Measurements from ENCODE around the gene ZC3H4. TPM values are rescaled to one million over a fixed set of nuclear protein-coding genes. Genes with fewer than 3 reads are reported as not detected.

ZC3H4 gene
- total RNA-seq, 1 experiment from 2014 or later, result 105 TPM

DNA sequence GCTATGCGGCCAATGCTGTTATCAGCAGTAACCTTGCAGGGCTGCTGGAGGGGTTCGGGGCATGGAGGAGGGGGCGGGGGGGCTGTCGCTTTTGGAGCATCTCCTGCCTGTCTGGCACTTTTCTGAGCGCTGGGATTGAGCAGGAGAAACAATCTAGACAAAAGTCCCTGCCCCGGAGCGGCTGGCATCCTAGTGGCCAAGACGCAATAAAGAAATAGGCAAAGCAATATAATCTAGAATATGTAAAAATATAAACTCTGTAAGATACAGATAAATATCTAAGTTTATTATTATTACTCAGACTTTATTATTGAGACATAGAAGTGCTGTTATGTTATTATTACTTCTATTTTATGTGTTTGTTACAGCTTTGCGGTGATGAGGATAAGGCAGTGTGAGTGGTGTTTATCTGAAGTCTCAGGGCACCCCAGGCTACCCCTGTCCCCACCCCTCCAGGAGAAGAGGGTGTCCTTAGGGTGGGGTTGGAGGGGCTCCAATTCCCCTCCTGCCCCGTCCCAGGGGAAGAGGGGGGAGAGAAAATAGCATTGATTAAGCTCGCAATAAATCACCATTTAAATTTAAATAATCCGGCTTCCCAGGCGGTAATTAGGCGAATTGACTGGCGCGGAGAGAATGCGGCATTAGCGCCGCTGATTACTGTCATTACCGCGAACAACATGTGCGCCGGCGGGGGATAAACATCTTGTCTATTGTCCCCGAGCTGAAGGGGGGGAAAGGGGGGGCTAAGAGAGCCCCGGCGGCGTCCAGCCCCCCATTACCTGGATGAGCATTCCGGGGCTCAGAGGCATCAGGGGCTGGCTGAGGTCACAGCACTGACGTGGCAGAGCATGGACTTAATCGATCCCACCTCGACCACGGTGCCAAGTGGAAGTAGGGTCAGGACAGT is 90.8 kb downstream of the ZC3H4 start:
- peak overlapping the region; percentile 36 to 75 for H3K4me3 Mint-ChIP-seq
- H2AFZ ChIP-seq (ENCODE audit: low read length), result no peak overlapping the region
- TF ChIP-seq, protein P1, sequence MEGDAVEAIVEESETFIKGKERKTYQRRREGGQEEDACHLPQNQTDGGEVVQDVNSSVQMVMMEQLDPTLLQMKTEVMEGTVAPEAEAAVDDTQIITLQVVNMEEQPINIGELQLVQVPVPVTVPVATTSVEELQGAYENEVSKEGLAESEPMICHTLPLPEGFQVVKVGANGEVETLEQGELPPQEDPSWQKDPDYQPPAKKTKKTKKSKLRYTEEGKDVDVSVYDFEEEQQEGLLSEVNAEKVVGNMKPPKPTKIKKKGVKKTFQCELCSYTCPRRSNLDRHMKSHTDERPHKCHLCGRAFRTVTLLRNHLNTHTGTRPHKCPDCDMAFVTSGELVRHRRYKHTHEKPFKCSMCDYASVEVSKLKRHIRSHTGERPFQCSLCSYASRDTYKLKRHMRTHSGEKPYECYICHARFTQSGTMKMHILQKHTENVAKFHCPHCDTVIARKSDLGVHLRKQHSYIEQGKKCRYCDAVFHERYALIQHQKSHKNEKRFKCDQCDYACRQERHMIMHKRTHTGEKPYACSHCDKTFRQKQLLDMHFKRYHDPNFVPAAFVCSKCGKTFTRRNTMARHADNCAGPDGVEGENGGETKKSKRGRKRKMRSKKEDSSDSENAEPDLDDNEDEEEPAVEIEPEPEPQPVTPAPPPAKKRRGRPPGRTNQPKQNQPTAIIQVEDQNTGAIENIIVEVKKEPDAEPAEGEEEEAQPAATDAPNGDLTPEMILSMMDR (conservative IDR thresholded peaks at IDR 0.05), result peak; percentile 13; the same call in 1 of the 3 replicates
- peaks cover 18% of the 10 kb centered on the region for H3K23me2 ChIP-seq (ENCODE audit: insufficient read length, low read depth, low read length, poor library complexity, severe bottlenecking)
- no peak overlapping the region for H4K5ac ChIP-seq (ENCODE audit: insufficient read length, low read depth, low read length)
- no peak overlapping the region for H2AK5ac ChIP-seq (ENCODE audit: insufficient read length, low read length)
- peak overlapping the region; percentile 61 for H3K4me2 ChIP-seq (ENCODE audit: insufficient read depth, insufficient read length, low read length)
- H3K4me1 Mint-ChIP-seq, result peaks cover 14 to 21% of the 10 kb centered on the region in 2 experiments
- peaks cover 87% of the 10 kb centered on the region for H3K27me3 Mint-ChIP-seq (ENCODE audit: low read depth)
- no peak overlapping the region for H3K4ac ChIP-seq (ENCODE audit: low read depth, low read length)
- DNase-seq, result peak; percentile 39
- no peak overlapping the region for H4K91ac ChIP-seq (ENCODE audit: insufficient read length, low read depth, low read length)
- no peaks in the 10 kb centered on the region for H3K9me3 Mint-ChIP-seq
- no peak overlapping the region for H3T11ph ChIP-seq (ENCODE audit: low read length)
- no peak overlapping the region for H2BK5ac ChIP-seq (ENCODE audit: insufficient read length, low read length)
- peaks cover 42% of the 10 kb centered on the region for H3K27me3 ChIP-seq (ENCODE audit: insufficient read depth, low read length)
- H3K14ac ChIP-seq (ENCODE audit: insufficient read depth, low read length), result no peak overlapping the region
- H3K23ac ChIP-seq (ENCODE audit: insufficient read length, low read depth, low read length), result no peak overlapping the region
- H3K9me3 ChIP-seq (ENCODE audit: control insufficient read depth, low read depth, low read length), result no peaks in the 10 kb centered on the region
- no peak overlapping the region for H3K27ac Mint-ChIP-seq
- no peaks in the 10 kb centered on the region for H3K79me1 ChIP-seq (ENCODE audit: insufficient read depth, low read depth, low read length, poor library complexity, severe bottlenecking)
- H3K56ac ChIP-seq (ENCODE audit: insufficient read length, low read depth, low read length), result no peak overlapping the region
- H3K4me1 ChIP-seq (ENCODE audit: insufficient read depth, low read length), result 0 out of 2 replicates have a peak, but pooled peaks cover 2% of the 10 kb centered on the region
- no peak overlapping the region for H2BK15ac ChIP-seq (ENCODE audit: low read depth, low read length)
- peaks cover 0 to 4% (median 4%) of the 10 kb centered on the region in 3 experiments; a peak in 4 of 7 replicates for H3K36me3 Mint-ChIP-seq (ENCODE audit: insufficient read depth in 1 of 3, low read depth in 3 of 3)
- no peak overlapping the region for H2BK120ac ChIP-seq (ENCODE audit: low read depth, low read length, poor library complexity, severe bottlenecking)
- no peak overlapping the region for H4K8ac ChIP-seq (replicated peaks; ENCODE audit: insufficient read length, low read depth, low read length)
- H4K20me1 ChIP-seq (ENCODE audit: control insufficient read depth, insufficient read depth, insufficient read length), result no peaks in the 10 kb centered on the region
- no peak overlapping the region for H3K18ac ChIP-seq (ENCODE audit: insufficient read length, low read depth, low read length)
- no CpG with 5 or more reads among the region's 33 CpGs for WGBS (ENCODE audit: extremely low coverage, insufficient read length, low lambda C conversion rate)
- H2BK20ac ChIP-seq (ENCODE audit: low read depth, low read length, poor library complexity, severe bottlenecking), result no peak overlapping the region
- H2BK12ac ChIP-seq (ENCODE audit: insufficient read length, low read depth, low read length), result no peak overlapping the region
- H3K79me2 ChIP-seq (ENCODE audit: insufficient read depth, low read length), result no peaks in the 10 kb centered on the region
- no peak overlapping the region for H3K27ac ChIP-seq (ENCODE audit: insufficient read length, low read depth, low read length)
- no peak overlapping the region for H3K9ac ChIP-seq (ENCODE audit: extremely low read depth, insufficient read length, low read length)

Measured in H9 (cell line).